Activated CD8-positive, alpha-beta memory T cell treated with anti-CD3 and anti-CD28 coated beads for 36 hours (primary cell): ENCODE results near the gene GFRA4. TPM values are rescaled to one million over a fixed set of nuclear protein-coding genes. Genes with fewer than 3 reads are reported as not detected.

ENCODE experiments used
- CTCF ChIA-PET: fragments of 350-600 bp; sonication (Branson Sonifier 250); formaldehyde crosslinking; loops from one replicate; lab custom pipeline; 2021; ENCODE audit warnings: antibody characterized with exemption; lab: Charles Lee
- POLR2A ChIA-PET: fragments of 350-600 bp; sonication (Branson Sonifier 250); formaldehyde crosslinking; loops from one replicate; lab custom pipeline; 2021; ENCODE audit warnings: antibody characterized with exemption; lab: Charles Lee
- total RNA-seq, 2 experiments: library from RNA; stranded (reverse); gene quantifications; one replicate each; pipeline ENCODE4 v1.2.3, GENCODE V29; 2021

The GFRA4 gene
- total RNA-seq, 2 experiments from 2014 or later, result not detected

GRCh38 chr20:3696745-3697587, 33.8 kb upstream of the GFRA4 start:
- CTCF ChIA-PET, result interaction anchor here (1.0 kb wide), 1 partner anchor 289 kb away, joined by 3 read pairs; no protein-coding TSS in a partner anchor
- POLR2A ChIA-PET, result no interaction called here

DNA sequence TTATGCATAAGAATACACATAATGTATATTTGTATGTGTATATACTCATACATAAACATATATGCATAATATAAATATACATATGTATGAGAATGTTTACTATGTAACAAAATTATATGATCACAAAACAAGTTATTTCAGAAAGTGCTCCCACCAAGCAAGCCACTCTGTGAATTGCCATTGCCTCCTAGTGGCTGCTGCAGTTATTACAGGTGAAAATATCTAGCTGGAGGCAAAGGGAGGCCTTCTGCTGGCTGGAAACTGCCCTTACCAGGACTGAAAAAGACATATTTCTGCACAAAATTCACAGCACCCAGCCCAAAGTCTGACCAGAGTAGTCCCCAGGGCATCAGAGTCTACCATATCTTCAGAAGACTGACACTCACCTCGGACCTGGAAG, 33.0 kb upstream of the GFRA4 start:
- POLR2A ChIA-PET, result no interaction called here
- CTCF ChIA-PET, result interaction anchor here (1.0 to 1.4 kb wide), 2 partner anchors 8 to 288 kb away, joined by 3 to 4 read pairs; no protein-coding TSS in a partner anchor

GRCh38 chr20:3694864-3695263, 31.7 kb upstream of the GFRA4 start:
- ChIA-PET CTCF (interaction anchor here (1.4 kb wide), 1 partner anchor 9 kb away, joined by 4 read pairs; no protein-coding TSS in a partner anchor), POLR2A (no interaction called here)

DNA sequence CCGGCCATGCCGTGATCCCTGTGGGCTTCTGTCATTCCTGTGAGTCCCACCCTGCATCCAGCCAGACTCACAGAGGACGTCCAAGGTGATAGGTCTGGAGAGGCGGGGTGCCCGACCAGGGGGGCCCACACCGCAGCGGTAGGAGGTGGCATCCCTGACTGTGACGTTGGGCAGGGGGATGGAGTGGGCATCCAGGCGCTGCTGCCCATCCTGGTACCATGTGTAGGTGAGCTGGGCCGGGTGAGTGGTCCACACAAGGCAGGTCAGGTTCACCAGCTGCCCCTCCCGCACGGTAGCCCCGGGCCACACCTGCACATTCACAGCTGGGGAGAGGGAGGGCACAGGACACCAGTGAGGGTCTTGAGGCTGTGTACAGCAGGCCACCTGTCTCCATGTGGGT, 30.2 kb upstream of the GFRA4 start:
- ChIA-PET POLR2A (no interaction called here), CTCF (no interaction called here)

DNA sequence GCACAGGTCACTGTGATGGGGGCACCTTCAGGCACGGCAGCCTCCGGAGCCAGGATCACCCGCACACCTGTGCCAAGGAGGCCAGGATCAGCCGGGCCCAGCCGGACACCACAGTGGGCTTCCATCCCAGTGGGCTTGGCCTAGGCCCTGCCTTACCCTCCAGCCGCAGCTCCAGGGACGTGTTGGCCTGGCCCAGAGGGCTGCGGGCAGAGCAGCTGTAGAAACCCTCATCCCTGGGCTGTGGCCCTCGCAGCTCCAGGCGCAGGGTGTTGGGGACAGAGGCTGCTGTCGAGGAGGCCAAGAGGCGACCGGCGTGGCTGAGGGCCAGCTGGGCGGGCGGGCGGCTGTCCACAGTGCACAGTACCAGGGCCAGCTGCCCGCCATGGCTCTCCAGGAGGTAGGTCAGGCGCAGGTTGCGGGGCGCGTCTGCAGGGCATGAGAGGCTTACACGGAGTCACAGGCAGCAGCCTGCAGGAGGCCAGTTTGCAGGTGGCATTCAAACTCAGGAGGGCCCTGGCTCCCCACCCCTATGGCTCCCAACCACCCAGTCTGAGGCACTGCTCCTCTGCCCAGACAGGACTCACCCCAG, 29.6 kb upstream of the GFRA4 start:
- POLR2A ChIA-PET, result no interaction called here
- CTCF ChIA-PET, result no interaction called here

DNA sequence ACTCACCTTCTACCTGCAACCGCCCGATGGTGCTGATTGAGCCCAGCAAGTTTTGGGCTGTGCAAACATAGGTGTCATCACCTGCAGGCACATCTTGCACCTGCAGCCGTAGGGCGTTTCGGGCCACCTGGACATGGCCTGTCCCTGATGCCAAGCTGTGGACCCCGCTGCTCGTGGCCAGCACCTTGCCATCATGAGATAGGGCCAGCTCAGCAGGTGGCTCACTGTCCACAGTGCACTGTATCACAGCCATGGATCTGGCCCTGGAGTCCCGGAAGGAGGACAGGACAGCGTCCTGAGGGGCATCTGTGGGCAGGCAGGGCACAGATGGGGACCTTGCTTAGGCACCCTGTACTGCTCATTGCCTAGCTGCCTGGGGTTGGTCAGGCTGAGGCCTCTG, 28.7 kb upstream of the GFRA4 start:
- ChIA-PET CTCF (no interaction called here), POLR2A (no interaction called here)

- CTCF ChIA-PET, result interaction anchor here (0.7 to 0.8 kb wide), 2 partner anchors 18 to 172 kb away, joined by 3 to 4 read pairs; no protein-coding TSS in a partner anchor
- POLR2A ChIA-PET, result no interaction called here
These were observed 28.1 kb upstream of the GFRA4 start for GRCh38 chr20:3691306-3691705.

GRCh38 chr20:3690413-3690812, 27.2 kb upstream of the GFRA4 start:
- ChIA-PET POLR2A (no interaction called here), CTCF (interaction anchor here (0.7 to 0.8 kb wide), 3 partner anchors 15 to 171 kb away, joined by 3 to 4 read pairs (median 3); no protein-coding TSS in a partner anchor)

DNA sequence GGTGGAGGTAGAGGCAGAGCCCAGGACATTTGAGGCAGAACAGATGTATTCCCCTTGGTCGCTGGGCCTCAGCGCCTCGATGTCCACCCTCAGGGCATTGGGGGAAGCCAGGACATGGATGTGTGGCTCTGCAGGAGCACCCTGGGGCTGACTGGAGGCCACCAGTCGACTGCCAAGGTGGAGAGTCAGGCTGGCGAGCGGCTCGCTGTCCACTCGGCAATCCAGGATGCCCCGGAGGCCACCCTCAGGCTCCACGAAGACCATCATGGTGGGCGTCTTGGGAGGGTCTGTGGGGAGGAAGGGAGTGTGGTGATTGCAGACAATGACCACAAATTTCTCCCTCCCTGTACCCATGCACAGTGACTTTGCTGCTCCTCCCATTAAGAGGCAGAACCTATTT, 26.8 kb upstream of the GFRA4 start:
- ChIA-PET POLR2A (no interaction called here), CTCF (interaction anchor here (0.8 kb wide), 1 partner anchor 15 kb away, joined by 3 read pairs; no protein-coding TSS in a partner anchor)

GRCh38 chr20:3687655-3688054, 24.5 kb upstream of the GFRA4 start:
- ChIA-PET POLR2A (no interaction called here), CTCF (interaction anchor here (1.9 kb wide), 1 partner anchor 11 kb away, joined by 9 read pairs; no protein-coding TSS in a partner anchor)

DNA sequence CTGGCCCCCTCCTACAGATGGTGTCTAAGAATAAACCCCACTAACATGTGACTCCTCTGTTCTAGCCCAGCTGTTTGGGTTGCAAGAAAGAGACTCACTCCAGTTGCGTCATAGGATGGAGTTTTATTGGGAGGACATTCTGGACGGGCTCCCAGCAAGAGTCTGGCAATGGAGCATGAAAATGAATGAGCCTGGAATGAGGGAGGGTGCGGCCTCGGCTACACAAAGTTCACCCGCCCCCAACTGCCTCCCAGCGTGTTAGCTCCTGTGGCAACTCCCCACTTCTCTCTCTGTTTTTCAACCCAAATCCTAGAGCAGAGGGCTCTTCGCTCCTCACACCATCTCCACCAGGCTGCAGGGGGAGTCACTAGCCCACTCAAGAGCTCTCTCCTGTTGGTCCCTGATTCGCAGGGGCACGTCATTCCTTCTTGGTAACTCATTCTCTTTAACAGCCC, 23.7 kb upstream of the GFRA4 start:
- ChIA-PET CTCF (interaction anchor here (1.4 to 1.9 kb wide), 2 partner anchors 10 kb away, joined by 5 to 9 read pairs; no protein-coding TSS in a partner anchor), POLR2A (no interaction called here)

DNA sequence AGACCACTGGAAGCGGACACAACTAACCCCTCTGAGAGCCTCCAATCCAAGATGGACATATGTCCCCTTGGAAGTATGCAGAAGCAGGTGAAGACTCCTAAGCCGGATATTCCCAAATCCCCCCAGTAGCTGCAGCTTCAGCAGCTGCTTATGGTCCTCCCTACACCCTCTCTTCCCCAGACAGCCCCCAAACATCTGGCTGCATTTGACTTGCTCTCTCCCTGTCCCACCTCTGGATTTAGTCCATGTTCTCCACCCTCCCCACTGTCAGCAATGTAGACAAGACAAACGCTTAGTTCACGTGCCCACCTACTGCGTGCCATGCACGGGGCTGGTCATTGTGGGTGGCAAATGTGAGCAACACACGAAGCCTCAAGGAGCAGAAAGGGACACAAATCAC, 23.2 kb upstream of the GFRA4 start:
- ChIA-PET CTCF (interaction anchor here (0.6 to 1.4 kb wide), 2 partner anchors 10 to 33 kb away, joined by 4 to 5 read pairs; no protein-coding TSS in a partner anchor), POLR2A (no interaction called here)

DNA sequence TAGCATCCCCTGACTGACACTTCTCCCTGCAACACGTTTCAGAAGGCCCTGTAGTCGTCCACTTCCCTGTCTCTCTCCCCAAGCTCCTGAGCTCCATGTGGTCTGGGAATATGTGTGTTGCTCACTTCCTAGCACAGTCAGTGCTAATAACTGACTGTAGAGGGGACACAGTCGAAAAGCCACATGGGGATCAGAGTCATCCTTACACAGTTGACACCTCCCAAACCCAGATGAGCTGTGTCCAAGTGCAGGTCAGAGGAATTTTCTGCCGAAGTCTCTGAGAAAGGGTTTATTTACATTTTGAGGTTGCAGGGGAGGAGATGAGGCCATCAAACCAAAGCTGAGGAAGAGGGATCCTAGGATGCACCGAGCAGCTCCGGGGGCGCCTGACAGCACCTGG, 22.1 kb upstream of the GFRA4 start:
- POLR2A ChIA-PET, result no interaction called here
- CTCF ChIA-PET, result interaction anchor here (1.4 kb wide), 1 partner anchor 9 kb away, joined by 5 read pairs; no protein-coding TSS in a partner anchor

DNA sequence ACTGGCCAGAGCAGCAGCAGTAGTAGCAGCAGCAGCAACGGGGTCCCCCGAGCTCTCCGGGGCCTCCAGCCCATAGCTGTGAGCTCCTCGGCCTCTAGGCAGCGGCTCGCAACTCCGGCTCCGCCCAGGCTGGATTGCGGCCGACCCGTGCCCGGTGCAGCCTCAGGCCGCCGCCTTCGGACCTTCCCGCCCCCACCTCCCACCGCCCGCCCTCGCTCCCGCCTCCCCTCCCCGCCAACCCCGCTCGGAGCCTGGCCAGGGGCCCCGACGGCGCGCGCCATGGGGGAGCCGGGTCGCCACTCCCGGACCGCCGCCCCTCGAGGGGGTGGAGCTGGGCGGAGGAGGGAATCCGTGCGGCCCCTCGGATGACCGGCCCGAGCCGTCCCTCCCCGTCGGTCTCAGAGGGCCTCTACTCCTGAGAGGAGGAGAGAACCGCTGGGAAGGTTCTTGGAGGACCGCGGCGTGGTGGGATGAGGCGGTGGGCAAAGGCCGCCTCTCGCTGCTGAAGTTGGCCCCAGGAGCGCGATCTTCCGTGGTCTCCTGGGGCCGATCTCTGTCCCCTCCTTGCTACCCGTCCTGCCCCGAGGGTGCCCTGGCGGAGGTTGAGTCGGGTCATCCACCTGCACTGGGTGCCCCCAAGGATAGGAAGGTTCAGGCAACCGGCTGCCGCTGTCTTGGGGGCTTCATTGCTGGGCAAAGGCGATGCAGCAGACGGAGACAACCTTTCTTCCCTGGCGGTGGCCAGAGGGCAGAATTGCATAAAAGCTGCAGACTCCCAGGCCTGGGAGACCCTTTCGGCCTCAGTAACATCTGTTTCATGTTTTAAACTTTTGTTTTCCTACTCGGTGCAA, 19.0 kb upstream of the GFRA4 start, which contains the start of gene ADAM33:
Gene ADAM33 (minus strand): TSS at position 80 of the 851 bp plus-strand sequence. CDS start 6 bp downstream, at position 74.
- POLR2A ChIA-PET, result no interaction called here
- CTCF ChIA-PET, result no interaction called here

GRCh38 chr20:3681352-3681930, 18.2 kb upstream of the GFRA4 start:
- POLR2A ChIA-PET, result no interaction called here
- CTCF ChIA-PET, result no interaction called here

GRCh38 chr20:3680701-3681351, 17.6 kb upstream of the GFRA4 start:
- POLR2A ChIA-PET, result no interaction called here

DNA sequence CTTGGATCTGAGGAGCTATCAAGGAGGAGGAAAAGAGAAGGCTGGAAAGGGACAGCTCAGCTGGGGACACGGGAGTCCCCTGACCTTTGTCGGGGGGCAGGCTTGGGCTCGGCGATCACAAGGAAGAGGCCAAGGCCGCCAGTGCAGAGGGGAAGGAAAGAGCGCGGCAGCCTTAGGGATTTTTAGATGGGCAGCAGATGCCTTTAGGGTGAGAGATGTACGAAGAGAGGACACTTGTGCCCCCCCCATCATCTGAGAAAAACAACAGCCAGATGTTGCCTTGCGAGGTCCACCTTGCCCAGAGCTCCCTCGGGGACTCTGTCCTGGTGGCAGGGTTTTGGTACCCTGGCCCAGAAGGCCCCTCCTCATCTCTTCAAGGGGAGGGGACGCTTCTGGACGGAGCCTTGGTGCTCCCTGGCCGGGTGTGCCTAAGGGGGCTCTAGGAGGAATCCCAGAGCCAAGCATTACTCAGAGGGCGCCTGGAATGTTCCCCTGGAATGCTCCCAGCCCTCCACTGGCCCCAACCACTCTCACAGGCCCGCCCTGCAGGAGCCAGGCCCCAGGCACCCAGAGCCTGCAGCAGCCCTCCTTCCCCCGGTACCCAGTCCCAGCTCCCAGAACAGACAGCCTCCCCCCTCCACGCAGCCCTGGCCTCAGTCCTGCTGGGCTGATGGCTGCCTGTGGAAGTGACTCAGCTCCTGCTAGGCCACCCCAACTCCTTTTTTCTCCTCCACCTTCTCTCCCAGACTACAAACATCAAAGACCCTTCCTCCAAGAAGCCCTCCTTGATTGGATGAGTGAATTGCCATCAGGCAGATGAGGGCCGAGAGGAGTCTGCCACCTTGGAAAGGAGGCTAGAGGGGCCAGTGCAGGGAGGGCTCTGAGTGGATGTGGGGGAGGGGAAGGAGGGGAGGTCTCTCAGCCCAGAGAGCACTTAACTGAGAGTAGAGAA, 16.8 kb upstream of the GFRA4 start:
- POLR2A ChIA-PET, result no interaction called here
- CTCF ChIA-PET, result interaction anchor here (0.6 to 1.0 kb wide), 2 partner anchors 21 to 31 kb away, joined by 4 read pairs; no protein-coding TSS in a partner anchor

More at GRCh38 chr20:3680701-3681351, 17.6 kb upstream of the GFRA4 start:
- CTCF ChIA-PET, result interaction anchor here (1.0 kb wide), 1 partner anchor 30 kb away, joined by 4 read pairs; no protein-coding TSS in a partner anchor
